DND-41 (cell line): ENCODE results near the gene SOCS2.

Source experiments
- ATAC-seq: fragments of 200-7000 bp; cut with Tn5 transposase; 3 replicates; pipeline ENCODE4 v1.9.1; 2021; ENCODE audit warnings: low read depth; ENCODE audit not compliant: insufficient read depth
- DNase-seq: peaks from one replicate; pipeline ENCODE4 v3.0.0-alpha.2; 2020
- H2AFZ ChIP-seq: 2 replicates; pipeline ENCODE4 v1.6.0; 2012; ENCODE audit warnings: low read depth, low read length
- H3K27ac ChIP-seq: 2 replicates; pipeline ENCODE4 v1.5.1; 2012; ENCODE audit warnings: low read length, inconsistent platforms
- H3K27me3 ChIP-seq: fragments of 200-600 bp; sonication (generic); 2 replicates; pipeline ENCODE4 v1.6.0; 2012; ENCODE audit warnings: low read length, mild to moderate bottlenecking, inconsistent platforms; ENCODE audit not compliant: insufficient read depth, poor library complexity
- H3K36me3 ChIP-seq: 2 replicates; pipeline ENCODE4 v1.5.1; 2012; ENCODE audit warnings: low read length, inconsistent platforms; ENCODE audit not compliant: insufficient read depth
- H3K4me1 ChIP-seq: 2 replicates; pipeline ENCODE4 v1.5.1; 2012; ENCODE audit warnings: mild to moderate bottlenecking, low read length; ENCODE audit not compliant: insufficient read depth
- H3K4me2 ChIP-seq: 2 replicates; pipeline ENCODE4 v1.6.0; 2012; ENCODE audit warnings: mild to moderate bottlenecking, moderate library complexity, low read length, inconsistent platforms; ENCODE audit not compliant: insufficient read depth
- H3K4me3 ChIP-seq, 2 experiments: fragments of 200-600 bp in 1 of 2; shearing (Covaris generic) in 1 of 2; 2 replicates each; pipeline ENCODE4 v1.5.1; 2012 to 2016; ENCODE audit warnings: inconsistent platforms in 2 of 2, low read length in 2 of 2, mild to moderate bottlenecking in 2 of 2, low read depth in 1 of 2, moderate library complexity in 1 of 2
- H3K79me2 ChIP-seq: 2 replicates; pipeline ENCODE4 v1.6.0; 2012; ENCODE audit warnings: low read length, inconsistent platforms; ENCODE audit not compliant: insufficient read depth
- H3K9ac ChIP-seq: 2 replicates; pipeline ENCODE4 v1.6.0; 2012; ENCODE audit warnings: low read depth, mild to moderate bottlenecking, inconsistent platforms, low read length, moderate library complexity
- H3K9me3 ChIP-seq: 2 replicates; pipeline ENCODE4 v1.5.1; 2012; ENCODE audit warnings: low read length, moderate library complexity, mild to moderate bottlenecking, inconsistent platforms; ENCODE audit not compliant: insufficient read depth, severe bottlenecking
- H4K20me1 ChIP-seq: 2 replicates; pipeline ENCODE4 v1.6.0; 2012; ENCODE audit warnings: low read length; ENCODE audit not compliant: insufficient read depth
- EZH2 ChIP-seq: IDR thresholded peaks from 3 replicates; pipeline ENCODE4 v1.6.1; 2012; ENCODE audit warnings: borderline replicate concordance, low read depth, mild to moderate bottlenecking, moderate library complexity, low read length, inconsistent platforms; ENCODE audit not compliant: severe bottlenecking
- TF ChIP-seq, protein P1 (sequence below): IDR thresholded peaks from 2 replicates; pipeline ENCODE4 v1.5.1; 2012; ENCODE audit warnings: borderline replicate concordance, low read length, moderate library complexity, mild to moderate bottlenecking; ENCODE audit not compliant: poor library complexity, severe bottlenecking; ENCODE audit errors: extremely low read depth

SOCS2 gene

DNA sequence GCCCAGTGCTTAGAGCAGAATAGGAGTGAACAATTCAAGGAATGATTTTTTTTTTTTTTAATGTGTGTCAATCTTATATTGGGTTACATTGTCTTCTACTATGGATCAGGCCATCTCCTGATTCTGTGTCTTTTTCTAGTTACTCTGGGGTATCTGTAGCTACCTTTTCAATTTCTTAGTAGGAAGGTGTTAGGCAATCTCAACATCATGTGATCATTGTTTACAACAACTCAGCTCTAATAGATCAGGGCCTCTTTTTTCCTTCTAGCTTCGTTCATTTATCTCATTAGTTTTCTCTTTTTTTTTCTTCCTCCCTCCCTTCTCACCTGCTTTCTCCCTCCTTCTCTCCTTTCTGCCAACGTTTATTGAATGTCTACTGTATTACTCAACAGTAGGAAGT is 8.9 kb downstream of the SOCS2 start:
- peaks cover 27% of the 10 kb centered on the region for H3K4me1 ChIP-seq

DNA sequence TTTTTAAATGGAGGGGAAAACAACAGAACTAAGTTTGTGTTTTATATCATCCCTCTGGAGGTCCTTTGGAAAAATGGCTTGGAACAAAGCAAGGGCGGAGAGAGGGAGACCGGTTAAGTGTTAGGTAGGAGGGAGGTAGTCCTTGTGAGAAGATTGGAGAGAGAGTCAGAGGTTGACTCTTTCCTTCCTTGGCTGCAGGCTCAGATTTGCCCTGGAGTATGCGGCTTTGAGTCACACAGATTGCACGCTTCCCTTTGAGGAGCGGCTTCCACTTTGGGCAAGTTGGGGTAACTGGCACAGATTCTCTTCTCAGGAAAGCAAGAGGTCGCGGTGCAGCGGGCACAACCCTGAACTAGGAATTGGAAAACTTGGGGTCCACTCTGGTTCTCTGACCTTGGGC is 9.9 kb downstream of the SOCS2 start:
- H2AFZ ChIP-seq, result no peak overlapping the region
- no peaks in the 10 kb centered on the region for H3K9me3 ChIP-seq
- TF ChIP-seq, protein P1, sequence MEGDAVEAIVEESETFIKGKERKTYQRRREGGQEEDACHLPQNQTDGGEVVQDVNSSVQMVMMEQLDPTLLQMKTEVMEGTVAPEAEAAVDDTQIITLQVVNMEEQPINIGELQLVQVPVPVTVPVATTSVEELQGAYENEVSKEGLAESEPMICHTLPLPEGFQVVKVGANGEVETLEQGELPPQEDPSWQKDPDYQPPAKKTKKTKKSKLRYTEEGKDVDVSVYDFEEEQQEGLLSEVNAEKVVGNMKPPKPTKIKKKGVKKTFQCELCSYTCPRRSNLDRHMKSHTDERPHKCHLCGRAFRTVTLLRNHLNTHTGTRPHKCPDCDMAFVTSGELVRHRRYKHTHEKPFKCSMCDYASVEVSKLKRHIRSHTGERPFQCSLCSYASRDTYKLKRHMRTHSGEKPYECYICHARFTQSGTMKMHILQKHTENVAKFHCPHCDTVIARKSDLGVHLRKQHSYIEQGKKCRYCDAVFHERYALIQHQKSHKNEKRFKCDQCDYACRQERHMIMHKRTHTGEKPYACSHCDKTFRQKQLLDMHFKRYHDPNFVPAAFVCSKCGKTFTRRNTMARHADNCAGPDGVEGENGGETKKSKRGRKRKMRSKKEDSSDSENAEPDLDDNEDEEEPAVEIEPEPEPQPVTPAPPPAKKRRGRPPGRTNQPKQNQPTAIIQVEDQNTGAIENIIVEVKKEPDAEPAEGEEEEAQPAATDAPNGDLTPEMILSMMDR, result no peak
- TF ChIP-seq EZH2, result no peak
- no peak overlapping the region for H3K27ac ChIP-seq
- peaks cover 25% of the 10 kb centered on the region for H3K4me1 ChIP-seq
- H3K27me3 ChIP-seq, result no peaks in the 10 kb centered on the region
- peaks cover 17% of the 10 kb centered on the region for H4K20me1 ChIP-seq
- no peak for DNase-seq
- ATAC-seq, result no peak
- no peak overlapping the region for H3K4me2 ChIP-seq
- H3K36me3 ChIP-seq, result peaks cover 47% of the 10 kb centered on the region
- H3K4me3 ChIP-seq, result no peak overlapping the region
- H3K9ac ChIP-seq, result no peak overlapping the region
- H3K79me2 ChIP-seq, result peaks cover 30% of the 10 kb centered on the region

More for the DNA sequence above, 8.9 kb downstream of the SOCS2 start:
- Histone ChIP-seq H2AFZ (no peak overlapping the region), H3K9me3 (no peaks in the 10 kb centered on the region), H4K20me1 (peaks cover 26% of the 10 kb centered on the region), H3K27ac (no peak overlapping the region), H3K9ac (no peak overlapping the region), H3K4me3 (no peak overlapping the region), H3K36me3 (peaks cover 57% of the 10 kb centered on the region), H3K27me3 (no peaks in the 10 kb centered on the region), H3K4me2 (no peak overlapping the region), H3K79me2 (peaks cover 40% of the 10 kb centered on the region)
- no peak for ATAC-seq
- TF ChIP-seq, protein P1, result no peak
- no peak for TF ChIP-seq EZH2
- DNase-seq, result no peak

DNA sequence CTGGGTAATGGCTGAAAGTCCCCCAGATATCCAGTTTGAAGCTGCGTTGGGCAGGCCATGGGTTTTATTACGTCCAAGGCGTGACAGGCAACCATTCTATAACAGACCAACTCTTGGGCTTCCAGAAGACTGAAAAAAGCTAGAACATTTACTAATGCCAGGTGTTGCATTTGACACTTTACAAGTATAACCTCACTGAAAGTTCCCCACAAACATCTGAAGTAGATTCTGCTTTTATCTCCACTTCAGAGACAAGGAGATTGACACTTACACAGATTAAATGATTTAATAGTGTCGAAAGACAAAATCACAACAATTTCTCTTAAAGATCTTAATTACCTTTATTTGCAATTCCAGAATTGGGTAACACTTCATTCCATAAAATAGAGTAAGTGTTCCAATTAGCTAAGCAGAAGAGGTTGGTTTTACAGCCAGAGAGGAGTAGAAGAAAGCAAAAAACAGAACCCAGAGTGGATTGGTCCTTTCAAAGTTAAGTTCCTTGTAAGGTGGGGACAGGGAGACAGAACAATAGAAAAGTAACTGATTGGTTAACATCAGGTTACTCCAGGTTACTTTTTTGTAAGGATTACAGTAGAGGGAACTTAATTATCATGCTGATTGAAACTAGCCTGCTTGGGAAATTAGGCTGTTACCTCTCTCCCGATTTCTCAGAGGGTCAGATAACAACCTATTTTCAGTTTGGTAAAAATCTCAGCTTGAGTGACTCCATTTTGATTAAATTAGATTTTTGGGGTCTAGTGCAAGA is 11.3 kb downstream of the SOCS2 start:
- H3K27ac ChIP-seq, result no peak overlapping the region
- H3K79me2 ChIP-seq, result peaks cover 16% of the 10 kb centered on the region
- peaks cover 3% of the 10 kb centered on the region; the same call in 1 of the 2 replicates for H4K20me1 ChIP-seq
- ATAC-seq, result no peak
- no peak overlapping the region for H3K4me2 ChIP-seq
- TF ChIP-seq, protein P1, result no peak
- no peak for TF ChIP-seq EZH2
- H3K9me3 ChIP-seq, result no peaks in the 10 kb centered on the region
- H3K4me1 ChIP-seq, result peaks cover 24% of the 10 kb centered on the region
- no peak overlapping the region for H2AFZ ChIP-seq
- no peak for DNase-seq
- H3K27me3 ChIP-seq, result no peaks in the 10 kb centered on the region
- no peak overlapping the region for H3K4me3 ChIP-seq
- no peak overlapping the region for H3K9ac ChIP-seq
- H3K36me3 ChIP-seq, result peaks cover 32% of the 10 kb centered on the region
